ENCODE measurements around the gene NFIX.

GRCh38 chr19:12985049-12985776 lies 10.1 kb upstream of the NFIX start:
- no peak for TF ChIP-seq CTCF (IDR thresholded peaks at IDR 0.05)
- TF ChIP-seq POLR2A (IDR thresholded peaks at IDR 0.05) = peak in 1 of 2 donors; percentile 41

Measured in adrenal gland (tissue), 5 donors.